ENCODE results near the gene CELSR1. TPM values are rescaled to one million over a fixed set of nuclear protein-coding genes. Genes with fewer than 3 reads are reported as not detected.

CELSR1 gene
- total RNA-seq, 1 experiment from 2014 or later: 37.6 TPM

DNA sequence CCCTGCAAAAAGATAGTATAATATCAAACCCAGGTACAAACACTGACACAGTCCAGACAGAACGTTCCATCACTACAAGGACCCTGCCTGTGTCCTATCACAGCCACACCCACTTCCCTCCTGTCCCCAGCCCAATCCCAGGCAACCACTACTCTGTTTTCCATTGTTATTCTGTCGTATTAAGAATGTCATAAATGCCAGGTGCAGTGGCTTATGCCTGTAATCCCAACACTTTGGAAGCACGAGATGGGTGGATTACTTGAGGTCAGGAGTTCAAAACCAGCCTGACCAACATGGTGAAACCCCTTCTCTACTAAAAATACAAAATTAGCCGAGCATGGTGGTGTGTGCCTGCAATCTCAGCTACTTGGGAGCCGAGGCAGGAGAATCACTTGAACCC, 112.9 kb downstream of the CELSR1 start:
- Histone ChIP-seq H3K9me2 (ENCODE audit: insufficient read depth) (no peaks in the 10 kb centered on the region), H3K4me3 (no peak overlapping the region), H3K9me3 (ENCODE audit: insufficient read depth, low read depth) (no peaks in the 10 kb centered on the region), H3K27ac (peak overlapping the region; percentile 58), H3K4me1 (replicated peaks; ENCODE audit: insufficient read depth) (peaks cover 24% of the 10 kb centered on the region), H4K20me1 (ENCODE audit: insufficient read depth) (no peaks in the 10 kb centered on the region), H3F3A (ENCODE audit: insufficient read depth, low read depth) (peaks cover 29% of the 10 kb centered on the region), H3K4me2 (peak overlapping the region; percentile 43), H3K36me3 (ENCODE audit: low read depth) (no peaks in the 10 kb centered on the region), H2AFZ (no peak overlapping the region), H3K79me2 (ENCODE audit: low read depth) (no peaks in the 10 kb centered on the region), H3K27me3 (ENCODE audit: insufficient read depth, low read depth) (no peaks in the 10 kb centered on the region)
- DNase-seq: no peak
- ChIA-PET CTCF (no interaction called here), POLR2A (ENCODE audit: unreplicated experiment) (no interaction called here)
- BruUV-seq (replicated peaks): TSS peak; percentile 31
- TF ChIP-seq, protein P1, sequence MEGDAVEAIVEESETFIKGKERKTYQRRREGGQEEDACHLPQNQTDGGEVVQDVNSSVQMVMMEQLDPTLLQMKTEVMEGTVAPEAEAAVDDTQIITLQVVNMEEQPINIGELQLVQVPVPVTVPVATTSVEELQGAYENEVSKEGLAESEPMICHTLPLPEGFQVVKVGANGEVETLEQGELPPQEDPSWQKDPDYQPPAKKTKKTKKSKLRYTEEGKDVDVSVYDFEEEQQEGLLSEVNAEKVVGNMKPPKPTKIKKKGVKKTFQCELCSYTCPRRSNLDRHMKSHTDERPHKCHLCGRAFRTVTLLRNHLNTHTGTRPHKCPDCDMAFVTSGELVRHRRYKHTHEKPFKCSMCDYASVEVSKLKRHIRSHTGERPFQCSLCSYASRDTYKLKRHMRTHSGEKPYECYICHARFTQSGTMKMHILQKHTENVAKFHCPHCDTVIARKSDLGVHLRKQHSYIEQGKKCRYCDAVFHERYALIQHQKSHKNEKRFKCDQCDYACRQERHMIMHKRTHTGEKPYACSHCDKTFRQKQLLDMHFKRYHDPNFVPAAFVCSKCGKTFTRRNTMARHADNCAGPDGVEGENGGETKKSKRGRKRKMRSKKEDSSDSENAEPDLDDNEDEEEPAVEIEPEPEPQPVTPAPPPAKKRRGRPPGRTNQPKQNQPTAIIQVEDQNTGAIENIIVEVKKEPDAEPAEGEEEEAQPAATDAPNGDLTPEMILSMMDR (conservative IDR thresholded peaks at IDR 0.05): no peak
- TF ChIP-seq EZH2 (IDR thresholded peaks at IDR 0.05; ENCODE audit: low read depth): no peak
- intact Hi-C loops (cut with micrococcal nuclease; ENCODE audit: unreplicated experiment): no loop called here

DNA sequence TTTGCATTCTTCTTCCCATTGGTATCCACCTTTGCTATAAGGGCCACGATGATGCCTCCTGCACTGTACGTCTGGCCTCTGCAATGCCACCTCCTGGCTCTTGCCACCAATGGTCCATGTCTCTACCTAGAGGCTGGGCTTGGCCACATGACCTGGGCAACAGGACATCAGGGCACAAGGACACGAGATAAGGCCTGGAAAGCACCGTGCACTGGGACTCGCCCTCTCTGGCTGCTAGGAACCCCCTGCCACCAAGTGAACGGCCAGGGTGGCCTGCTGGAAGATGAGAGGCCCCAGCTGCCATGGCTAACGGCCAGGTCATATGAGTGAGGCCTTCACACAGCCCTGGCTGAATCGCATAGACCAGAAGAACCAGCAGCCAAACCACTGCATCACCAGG, 114.5 kb downstream of the CELSR1 start:
- no peaks in the 10 kb centered on the region for H3K9me3 ChIP-seq (ENCODE audit: insufficient read depth, low read depth)
- H3K36me3 ChIP-seq (ENCODE audit: low read depth): no peaks in the 10 kb centered on the region
- TF ChIP-seq, protein P1 (conservative IDR thresholded peaks at IDR 0.05): no peak
- TF ChIP-seq EZH2 (IDR thresholded peaks at IDR 0.05; ENCODE audit: low read depth): no peak
- no peaks in the 10 kb centered on the region for H3K79me2 ChIP-seq (ENCODE audit: low read depth)
- H3K27me3 ChIP-seq (ENCODE audit: insufficient read depth, low read depth): no peaks in the 10 kb centered on the region
- peaks cover 24% of the 10 kb centered on the region for H3K4me1 ChIP-seq (replicated peaks; ENCODE audit: insufficient read depth)
- H3F3A ChIP-seq (ENCODE audit: insufficient read depth, low read depth): peaks cover 29% of the 10 kb centered on the region
- H3K4me3 ChIP-seq: no peak overlapping the region
- ChIA-PET CTCF (no interaction called here), POLR2A (ENCODE audit: unreplicated experiment) (no interaction called here)
- H3K27ac ChIP-seq: no peak overlapping the region
- H3K4me2 ChIP-seq: no peak overlapping the region
- no peaks in the 10 kb centered on the region for H3K9me2 ChIP-seq (ENCODE audit: insufficient read depth)
- intact Hi-C loops (cut with micrococcal nuclease; ENCODE audit: unreplicated experiment): no loop called here
- H2AFZ ChIP-seq: no peak overlapping the region
- DNase-seq: no peak
- no TSS peak for BruUV-seq (replicated peaks)
- H4K20me1 ChIP-seq (ENCODE audit: insufficient read depth): no peaks in the 10 kb centered on the region

DNA sequence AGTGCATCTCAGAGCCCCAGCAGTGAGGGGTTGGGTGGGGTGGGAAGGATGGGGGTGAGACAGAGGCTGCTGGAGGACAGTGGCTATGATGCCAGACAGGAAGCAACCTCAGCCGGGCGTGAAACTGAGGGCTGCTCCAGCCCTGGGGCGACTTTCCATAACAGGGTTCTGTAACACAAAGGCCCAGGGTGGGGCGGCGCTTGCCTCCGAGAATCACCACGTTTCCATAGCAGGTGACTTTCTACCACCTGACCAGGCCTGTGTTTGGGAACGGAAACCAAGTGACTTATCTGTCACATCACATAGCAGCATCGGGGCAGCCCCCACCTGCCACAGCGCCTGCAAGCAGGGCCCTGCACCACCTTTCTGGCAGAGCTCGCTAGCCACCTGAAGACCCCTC, 116.2 kb downstream of the CELSR1 start:
- Histone ChIP-seq H3K4me2 (no peak overlapping the region), H3K79me2 (ENCODE audit: low read depth) (no peaks in the 10 kb centered on the region), H3F3A (ENCODE audit: insufficient read depth, low read depth) (peaks cover 28% of the 10 kb centered on the region), H2AFZ (no peak overlapping the region), H3K4me1 (replicated peaks; ENCODE audit: insufficient read depth) (peaks cover 22% of the 10 kb centered on the region), H3K27ac (no peak overlapping the region), H3K9me3 (ENCODE audit: insufficient read depth, low read depth) (no peaks in the 10 kb centered on the region), H4K20me1 (ENCODE audit: insufficient read depth) (no peaks in the 10 kb centered on the region), H3K4me3 (no peak overlapping the region), H3K9me2 (ENCODE audit: insufficient read depth) (no peaks in the 10 kb centered on the region), H3K36me3 (ENCODE audit: low read depth) (no peaks in the 10 kb centered on the region), H3K27me3 (ENCODE audit: insufficient read depth, low read depth) (no peaks in the 10 kb centered on the region)
- TF ChIP-seq EZH2 (IDR thresholded peaks at IDR 0.05; ENCODE audit: low read depth): no peak
- TF ChIP-seq, protein P1 (conservative IDR thresholded peaks at IDR 0.05): no peak
- no TSS peak for BruUV-seq (replicated peaks)
- ChIA-PET CTCF (no interaction called here), POLR2A (ENCODE audit: unreplicated experiment) (no interaction called here)
- intact Hi-C loops (cut with micrococcal nuclease; ENCODE audit: unreplicated experiment): no loop called here
- no peak for DNase-seq
